MCF 10A (cell line): ENCODE measurements around the gene AGBL4. TPM values are rescaled to one million over a fixed set of nuclear protein-coding genes. Genes with fewer than 3 reads are reported as not detected.

Source experiments
- BruUV-seq: library from RNA; stranded (reverse); fragments of 400-500 nt; replicated peaks from 2 replicates; lab custom pipeline; 2021; lab: Mats Ljungman, UMichigan
- CTCF ChIA-PET: fragments of 300-600 bp; sonication (Branson Sonifier 250); formaldehyde crosslinking; extraction: SDS; loops from one replicate; lab custom pipeline; 2021; ENCODE audit warnings: antibody characterized with exemption, inconsistent platforms; lab: Yijun Ruan, JAX
- POLR2A ChIA-PET: fragments of 300-600, 350-650 bp; sonication (Branson Sonifier 250); formaldehyde crosslinking; extraction: SDS; loops from one replicate; lab custom pipeline; 2020; ENCODE audit warnings: antibody characterized with exemption, inconsistent platforms; lab: Yijun Ruan, JAX
- DNase-seq: peaks from one replicate; pipeline ENCODE4 v3.0.0-alpha.2; 2018; ENCODE audit not compliant: unreplicated experiment
- H3K27ac Mint-ChIP-seq: one replicate; pipeline ENCODE4 v1.8.0; 2022; ENCODE audit warnings: mild to moderate bottlenecking, low read depth, mixed read lengths; ENCODE audit not compliant: unreplicated experiment
- H3K27me3 Mint-ChIP-seq: one replicate; pipeline ENCODE4 v1.8.0; 2022; ENCODE audit warnings: mixed read lengths; ENCODE audit not compliant: insufficient read depth, unreplicated experiment
- H3K36me3 Mint-ChIP-seq: one replicate; pipeline ENCODE4 v1.8.0; 2022; ENCODE audit warnings: mild to moderate bottlenecking, moderate library complexity, mixed read lengths; ENCODE audit not compliant: insufficient read depth, unreplicated experiment
- H3K4me1 Mint-ChIP-seq: one replicate; pipeline ENCODE4 v1.8.0; 2022; ENCODE audit warnings: mixed read lengths; ENCODE audit not compliant: insufficient read depth, unreplicated experiment
- H3K4me3 Mint-ChIP-seq: one replicate; pipeline ENCODE4 v1.8.0; 2022; ENCODE audit warnings: mild to moderate bottlenecking, moderate library complexity, mixed read lengths; ENCODE audit not compliant: unreplicated experiment
- H3K9me3 Mint-ChIP-seq: one replicate; pipeline ENCODE4 v1.8.0; 2022; ENCODE audit warnings: mixed read lengths; ENCODE audit not compliant: unreplicated experiment
- CTCF ChIP-seq: fragments of 200-600 bp; IDR thresholded peaks from one replicate; pipeline ENCODE4 v1.8.0; 2022; ENCODE audit warnings: antibody characterized with exemption, mild to moderate bottlenecking; ENCODE audit not compliant: unreplicated experiment
- intact Hi-C: fragments of 100-400 bp; cut with micrococcal nuclease; formaldehyde crosslinking; loops from 2 replicates; pipeline ENCODE4 v1.14.1; 2022
- total RNA-seq: library from RNA; stranded (reverse); gene quantifications from 2 replicates; pipeline ENCODE4 v1.2.3, GENCODE V29; 2022

AGBL4 gene
- total RNA-seq, 1 experiment from 2014 or later, result not detected

- Mint-ChIP-seq H3K36me3 (peaks cover 7% of the 10 kb centered on the region), H3K9me3 (no peaks in the 10 kb centered on the region), H3K4me1 (peaks cover 20% of the 10 kb centered on the region), H3K27me3 (no peaks in the 10 kb centered on the region), H3K27ac (no peak overlapping the region), H3K4me3 (no peak overlapping the region)
- no peak for DNase-seq
- TF ChIP-seq CTCF, result no peak
- POLR2A ChIA-PET, result no interaction called here
- BruUV-seq, result no TSS peak
- intact Hi-C loops, result loop anchor here (5.0 to 10.0 kb wide), 2 partner anchors 191 to 1668 kb away; no protein-coding TSS in a partner anchor
- CTCF ChIA-PET, result interaction anchor here (0.6 to 11.6 kb wide), 28 partner anchors 10 to 1875 kb away, joined by 3 to 159 read pairs (median 8); no protein-coding TSS in a partner anchor
These were observed 1347.4 kb downstream of the AGBL4 start for GRCh38 chr1:48676376-48676775.

GRCh38 chr1:48675251-48675650, 1348.5 kb downstream of the AGBL4 start:
- POLR2A ChIA-PET, result interaction anchor here (0.8 kb wide), 1 partner anchor 142 kb away, joined by 4 read pairs; no protein-coding TSS in a partner anchor

GRCh38 chr1:48674641-48675040, 1349.1 kb downstream of the AGBL4 start:
- ChIA-PET CTCF (interaction anchor here (0.5 to 11.6 kb wide), 8 partner anchors 10 to 1600 kb away, joined by 3 to 159 read pairs (median 4); no protein-coding TSS in a partner anchor), POLR2A (no interaction called here)
- Mint-ChIP-seq H3K27me3 (peaks cover 4% of the 10 kb centered on the region), H3K9me3 (no peaks in the 10 kb centered on the region), H3K27ac (no peak overlapping the region), H3K4me3 (no peak overlapping the region), H3K36me3 (peaks cover 7% of the 10 kb centered on the region), H3K4me1 (peaks cover 27% of the 10 kb centered on the region)
- DNase-seq, result peak; percentile 68
- intact Hi-C loops, result loop anchor here (5.0 to 10.0 kb wide), 2 partner anchors 193 to 1670 kb away; no protein-coding TSS in a partner anchor
- no peak for TF ChIP-seq CTCF
- no TSS peak for BruUV-seq

More at GRCh38 chr1:48675251-48675650, 1348.5 kb downstream of the AGBL4 start:
- H3K4me3 Mint-ChIP-seq, result no peak overlapping the region
- DNase-seq, result peak; percentile 33
- peaks cover 7% of the 10 kb centered on the region for H3K36me3 Mint-ChIP-seq
- H3K27ac Mint-ChIP-seq, result no peak overlapping the region
- intact Hi-C loops, result loop anchor here (5.0 to 10.0 kb wide), 2 partner anchors 192 to 1670 kb away; no protein-coding TSS in a partner anchor
- H3K4me1 Mint-ChIP-seq, result peaks cover 23% of the 10 kb centered on the region
- CTCF ChIA-PET, result interaction anchor here (0.6 to 11.6 kb wide), 10 partner anchors 10 to 793 kb away, joined by 3 to 159 read pairs (median 4); no protein-coding TSS in a partner anchor
- no peak for TF ChIP-seq CTCF
- no peaks in the 10 kb centered on the region for H3K27me3 Mint-ChIP-seq
- no peaks in the 10 kb centered on the region for H3K9me3 Mint-ChIP-seq
- BruUV-seq, result no TSS peak

GRCh38 chr1:48673332-48674105, 1350.2 kb downstream of the AGBL4 start:
- DNase-seq, result no peak
- no peak overlapping the region for H3K27ac Mint-ChIP-seq
- H3K36me3 Mint-ChIP-seq, result peaks cover 7% of the 10 kb centered on the region
- intact Hi-C loops, result loop anchor here (10.0 kb wide), 1 partner anchor 1671 kb away; no protein-coding TSS in a partner anchor
- H3K9me3 Mint-ChIP-seq, result no peaks in the 10 kb centered on the region
- H3K4me1 Mint-ChIP-seq, result peaks cover 27% of the 10 kb centered on the region
- H3K27me3 Mint-ChIP-seq, result peaks cover 15% of the 10 kb centered on the region
- TF ChIP-seq CTCF, result no peak
- no peak overlapping the region for H3K4me3 Mint-ChIP-seq
- ChIA-PET POLR2A (no interaction called here), CTCF (interaction anchor here (0.7 to 11.6 kb wide), 4 partner anchors 9 to 933 kb away, joined by 3 to 159 read pairs (median 23); no protein-coding TSS in a partner anchor)
- BruUV-seq, result no TSS peak
